GM23248 (cell line): Measurements from ENCODE around the gene TARS1. TPM values are rescaled to one million over a fixed set of nuclear protein-coding genes. Genes with fewer than 3 reads are reported as not detected.

Experiments
- DNase-seq: peaks from one replicate; pipeline ENCODE4 v3.0.0-alpha.2; 2015
- H2AFZ ChIP-seq: fragments of 200-600 bp; sonication (generic); 2 replicates; pipeline ENCODE4 v1.6.1; 2016; ENCODE audit warnings: antibody characterized with exemption
- H3F3A ChIP-seq: fragments of 200-600 bp; sonication (generic); 2 replicates; pipeline ENCODE4 v1.6.1; 2016; ENCODE audit warnings: mild to moderate bottlenecking, antibody characterized with exemption, mixed run types; ENCODE audit not compliant: insufficient read depth
- H3K27ac ChIP-seq: fragments of 200-600 bp; sonication (generic); 2 replicates; pipeline ENCODE4 v1.5.1; 2016; ENCODE audit warnings: mild to moderate bottlenecking
- H3K27me3 ChIP-seq: fragments of 200-600 bp; sonication (generic); replicated peaks from 2 replicates; pipeline ENCODE4 v1.6.1; 2016; ENCODE audit warnings: mild to moderate bottlenecking; ENCODE audit not compliant: insufficient read depth
- H3K36me3 ChIP-seq: fragments of 200-600 bp; sonication (generic); 2 replicates; pipeline ENCODE4 v1.6.1; 2016; ENCODE audit warnings: low read depth, mild to moderate bottlenecking
- H3K4me1 ChIP-seq: fragments of 200-600 bp; sonication (generic); 2 replicates; pipeline ENCODE4 v1.6.1; 2016; ENCODE audit warnings: mild to moderate bottlenecking; ENCODE audit not compliant: insufficient read depth
- H3K4me2 ChIP-seq: fragments of 200-600 bp; sonication (generic); one replicate; pipeline ENCODE4 v1.6.1; 2016; ENCODE audit warnings: mild to moderate bottlenecking; ENCODE audit not compliant: unreplicated experiment
- H3K4me3 ChIP-seq: fragments of 200-600 bp; sonication (generic); 2 replicates; pipeline ENCODE4 v1.5.1; 2016; ENCODE audit warnings: mild to moderate bottlenecking
- H3K79me2 ChIP-seq: fragments of 200-600 bp; sonication (generic); 2 replicates; pipeline ENCODE4 v1.6.1; 2016; ENCODE audit warnings: mild to moderate bottlenecking; ENCODE audit not compliant: insufficient read depth
- H3K9ac ChIP-seq: fragments of 200-600 bp; sonication (generic); 2 replicates; pipeline ENCODE4 v1.6.1; 2016; ENCODE audit warnings: mild to moderate bottlenecking
- H3K9me2 ChIP-seq: fragments of 200-600 bp; sonication (generic); 2 replicates; pipeline ENCODE4 v1.6.1; 2016; ENCODE audit warnings: mixed run types, mild to moderate bottlenecking, moderate library complexity; ENCODE audit not compliant: insufficient read depth
- H3K9me3 ChIP-seq: fragments of 200-600 bp; sonication (generic); one replicate; pipeline ENCODE4 v1.6.1; 2017; ENCODE audit warnings: low read depth
- H4K20me1 ChIP-seq: fragments of 200-600 bp; sonication (generic); 2 replicates; pipeline ENCODE4 v1.6.0; 2016; ENCODE audit not compliant: insufficient read depth
- EZH2 ChIP-seq: fragments of 200-600 bp; sonication (generic); IDR thresholded peaks from 2 replicates; pipeline ENCODE4 v1.6.1; 2018; ENCODE audit warnings: antibody characterized with exemption, mild to moderate bottlenecking; ENCODE audit not compliant: insufficient read depth, poor library complexity, severe bottlenecking
- EZH2phosphoT487 ChIP-seq: fragments of 200-600 bp; sonication (generic); IDR thresholded peaks from 2 replicates; pipeline ENCODE4 v1.6.1; 2018; ENCODE audit warnings: antibody characterized with exemption, moderate library complexity, mild to moderate bottlenecking, low read depth; ENCODE audit not compliant: insufficient read depth
- WGBS, 2 experiments: methylation state at CpG; one replicate each; pipeline ENCODE4 v1.1.6; 2015 to 2017; ENCODE audit warnings: low lambda C conversion rate in 2 of 2, low coverage in 1 of 2; ENCODE audit errors: missing lambda C conversion rate in 2 of 2; 5-methylcytosine and 5-hydroxymethylcytosine counted together
- in situ Hi-C: fragments of 300-500 bp; cut with MboI; formaldehyde crosslinking; loops from 2 replicates; pipeline ENCODE4 v1.15.0; 2020
- polyA plus RNA-seq: library from polyadenylated mRNA; unstranded; fragments of >200 nt; fragmentation: Nextera tagmentation; extraction: Ambion mirVana; gene quantifications from 2 replicates; pipeline ENCODE4 v1.2.1, GENCODE V29; 2016
- total RNA-seq: library from RNA; depleted of rRNA; stranded (reverse); fragments of >200 nt; shearing (Covaris generic); gene quantifications from 2 replicates; pipeline ENCODE4 v1.2.3, GENCODE V29; 2014

The TARS1 gene
- total and polyA plus RNA-seq, 2 experiments from 2014 or later, result 244 to 268 TPM

DNA sequence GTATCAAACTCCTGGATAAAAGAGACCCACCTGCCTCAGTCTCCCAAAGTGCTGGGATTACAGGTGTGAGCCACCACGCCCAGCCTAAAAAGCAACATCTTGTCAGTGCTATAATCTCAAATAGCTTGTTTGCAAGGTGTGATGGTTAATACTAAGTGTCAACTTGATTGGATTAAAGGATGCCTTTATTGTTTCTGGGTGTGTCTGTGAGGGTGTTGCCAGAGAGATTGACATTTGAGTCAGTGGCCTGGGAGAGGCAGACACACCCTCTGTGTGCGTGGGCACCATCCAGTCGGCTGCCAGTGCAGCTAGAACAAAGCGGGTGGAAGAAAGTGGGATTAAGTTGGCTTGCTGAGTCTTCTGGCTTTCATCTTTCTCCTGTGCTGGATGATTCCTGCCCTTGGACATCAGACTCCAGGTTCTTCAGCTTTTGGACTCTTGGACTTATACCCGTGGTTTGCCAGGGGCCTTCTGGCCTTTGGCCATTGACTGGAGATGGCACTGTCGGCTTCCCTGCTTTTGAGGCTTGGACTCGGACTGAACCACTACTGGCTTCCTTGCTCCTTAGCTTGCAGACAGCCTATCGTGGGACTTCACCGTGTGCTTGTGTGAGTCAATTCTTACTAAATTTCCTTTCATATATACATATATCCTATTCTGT, 28.1 kb downstream of the TARS1 start:
- Histone ChIP-seq H3K9ac (no peak overlapping the region), H3K9me2 (no peaks in the 10 kb centered on the region), H3K4me1 (peaks cover 10% of the 10 kb centered on the region), H4K20me1 (no peaks in the 10 kb centered on the region), H3F3A (peaks cover 50% of the 10 kb centered on the region), H3K27ac (peak overlapping the region; percentile 19), H2AFZ (no peak overlapping the region), H3K9me3 (no peaks in the 10 kb centered on the region), H3K36me3 (peaks cover 95% of the 10 kb centered on the region), H3K27me3 (no peaks in the 10 kb centered on the region), H3K79me2 (peaks cover 13% of the 10 kb centered on the region; the same call in 1 of the 2 replicates), H3K4me3 (no peak overlapping the region), H3K4me2 (peak overlapping the region; percentile 16)
- in situ Hi-C loops, result no loop called here
- DNase-seq, result peak; percentile 51
- WGBS, 2 experiments, result 38 to 39% methylated on average over 9 of the region's 9 CpGs
- no peak for TF ChIP-seq EZH2
- no peak for TF ChIP-seq EZH2phosphoT487

- peak; percentile 61 for DNase-seq
- 74 to 78% methylated on average over 3 of the region's 3 CpGs for WGBS, 2 experiments
- in situ Hi-C loops, result no loop called here
Measured at GRCh38 chr5:33470544-33470943, 29.8 kb downstream of the TARS1 start.

GRCh38 chr5:33472805-33473409, 32.1 kb downstream of the TARS1 start:
- H3K4me2 ChIP-seq, result no peak overlapping the region
- H3K27ac ChIP-seq, result no peak overlapping the region
- no peaks in the 10 kb centered on the region for H3K27me3 ChIP-seq
- no peak overlapping the region for H3K9ac ChIP-seq
- WGBS, 2 experiments, result 51 to 56% methylated on average over 2 of the region's 2 CpGs
- no peak overlapping the region for H2AFZ ChIP-seq
- no peaks in the 10 kb centered on the region for H3K79me2 ChIP-seq
- H4K20me1 ChIP-seq, result no peaks in the 10 kb centered on the region
- TF ChIP-seq EZH2phosphoT487, result no peak
- TF ChIP-seq EZH2, result no peak
- in situ Hi-C loops, result no loop called here
- H3F3A ChIP-seq, result peaks cover 35% of the 10 kb centered on the region
- peaks cover 73% of the 10 kb centered on the region for H3K36me3 ChIP-seq
- no peak overlapping the region for H3K4me3 ChIP-seq
- DNase-seq, result no peak
- H3K4me1 ChIP-seq, result peaks cover 10% of the 10 kb centered on the region
- no peaks in the 10 kb centered on the region for H3K9me3 ChIP-seq
- H3K9me2 ChIP-seq, result no peaks in the 10 kb centered on the region

More at GRCh38 chr5:33470544-33470943, 29.8 kb downstream of the TARS1 start:
- Histone ChIP-seq H3K9ac (no peak overlapping the region), H3K9me3 (no peaks in the 10 kb centered on the region), H3K4me2 (no peak overlapping the region), H3K9me2 (no peaks in the 10 kb centered on the region), H3K4me1 (peaks cover 10% of the 10 kb centered on the region), H3K4me3 (no peak overlapping the region), H3K27me3 (no peaks in the 10 kb centered on the region), H3K27ac (no peak overlapping the region), H3F3A (peaks cover 43% of the 10 kb centered on the region), H3K36me3 (peaks cover 92% of the 10 kb centered on the region), H2AFZ (no peak overlapping the region), H3K79me2 (0 out of 2 replicates have a peak, but pooled peaks cover 6% of the 10 kb centered on the region), H4K20me1 (no peaks in the 10 kb centered on the region)
- TF ChIP-seq EZH2, result no peak
- no peak for TF ChIP-seq EZH2phosphoT487

- H3K36me3 ChIP-seq, result peaks cover 63% of the 10 kb centered on the region
- no peak for DNase-seq
Measured at GRCh38 chr5:33474004-33474403, 33.2 kb downstream of the TARS1 start.

More at GRCh38 chr5:33474004-33474403, 33.2 kb downstream of the TARS1 start:
- no peaks in the 10 kb centered on the region for H3K79me2 ChIP-seq
- WGBS, 2 experiments, result 90 to 97% methylated on average over 2 of the region's 2 CpGs
- H3K27me3 ChIP-seq, result no peaks in the 10 kb centered on the region
- no peak overlapping the region for H2AFZ ChIP-seq
- no peaks in the 10 kb centered on the region for H3K9me2 ChIP-seq
- H3K9ac ChIP-seq, result no peak overlapping the region
- TF ChIP-seq EZH2phosphoT487, result no peak
- no peak for TF ChIP-seq EZH2
- H3K4me1 ChIP-seq, result peaks cover under 1% of the 10 kb centered on the region; the same call in 1 of the 2 replicates
- H3K4me3 ChIP-seq, result no peak overlapping the region
- in situ Hi-C loops, result no loop called here
- H3F3A ChIP-seq, result peaks cover 28% of the 10 kb centered on the region
- H4K20me1 ChIP-seq, result no peaks in the 10 kb centered on the region
- no peak overlapping the region for H3K27ac ChIP-seq
- no peaks in the 10 kb centered on the region for H3K9me3 ChIP-seq
- no peak overlapping the region for H3K4me2 ChIP-seq
